ENCODE measurements around the gene CCKAR. TPM values are rescaled to one million over a fixed set of nuclear protein-coding genes. Genes with fewer than 3 reads are reported as not detected.

The CCKAR gene
- total and polyA plus RNA-seq, 2 donors: 0.26 TPM; not detected in 1

GRCh38 chr4:26462874-26463273 lies 27.4 kb downstream of the CCKAR start:
- Histone ChIP-seq H3K36me3 (ENCODE audit: insufficient read depth) (no peaks in the 10 kb centered on the region), H3K4me3 (ENCODE audit: low read depth, low read length) (no peak overlapping the region), H3K4me1 (ENCODE audit: insufficient read depth) (no peaks in the 10 kb centered on the region), H3K27ac (ENCODE audit: low read depth) (no peak overlapping the region)
- 25% methylated on average over 2 of the region's 2 CpGs for WGBS
- DNase-seq (ENCODE audit: extremely low spot score): no peak

- no peaks in the 10 kb centered on the region for H3K4me1 ChIP-seq (ENCODE audit: insufficient read depth)
- DNase-seq (ENCODE audit: extremely low spot score): no peak
- H3K27ac ChIP-seq (ENCODE audit: low read depth): no peak overlapping the region
- no peak overlapping the region for H3K4me3 ChIP-seq (ENCODE audit: low read depth, low read length)
- WGBS: 82% methylated on average over 13 of the region's 13 CpGs
- no peaks in the 10 kb centered on the region for H3K36me3 ChIP-seq (ENCODE audit: insufficient read depth)
These were observed 30.3 kb downstream of the CCKAR start for GRCh38 chr4:26459756-26460530.

- H3K4me3 ChIP-seq (ENCODE audit: low read depth, low read length): no peak overlapping the region
- no peak overlapping the region for H3K27ac ChIP-seq (ENCODE audit: low read depth)
These were observed 31.1 kb downstream of the CCKAR start for GRCh38 chr4:26459054-26459755.

GRCh38 chr4:26458157-26458561 lies 32.1 kb downstream of the CCKAR start:
- no peak overlapping the region for H3K4me3 ChIP-seq (ENCODE audit: low read depth, low read length)
- H3K4me1 ChIP-seq (ENCODE audit: insufficient read depth): no peaks in the 10 kb centered on the region
- 64% methylated on average over 7 of the region's 7 CpGs for WGBS
- H3K27ac ChIP-seq (ENCODE audit: low read depth): no peak overlapping the region
- no peaks in the 10 kb centered on the region for H3K36me3 ChIP-seq (ENCODE audit: insufficient read depth)
- no peak for DNase-seq (ENCODE audit: extremely low spot score)

More at GRCh38 chr4:26459054-26459755, 31.1 kb downstream of the CCKAR start:
- Histone ChIP-seq H3K4me1 (ENCODE audit: insufficient read depth) (no peaks in the 10 kb centered on the region), H3K36me3 (ENCODE audit: insufficient read depth) (no peaks in the 10 kb centered on the region)
- no peak for DNase-seq (ENCODE audit: extremely low spot score)
- 38% methylated on average over 19 of the region's 19 CpGs for WGBS

GRCh38 chr4:26457412-26457811 lies 32.9 kb downstream of the CCKAR start:
- 92% methylated on average over 6 of the region's 6 CpGs for WGBS
- H3K27ac ChIP-seq (ENCODE audit: low read depth): no peak overlapping the region

GRCh38 chr4:26455571-26455970 lies 34.7 kb downstream of the CCKAR start:
- H3K27ac ChIP-seq (ENCODE audit: low read depth): no peak overlapping the region
- H3K4me1 ChIP-seq (ENCODE audit: insufficient read depth): no peaks in the 10 kb centered on the region
- no peak overlapping the region for H3K4me3 ChIP-seq (ENCODE audit: low read depth, low read length)
- 93% methylated on average over 2 of the region's 2 CpGs for WGBS
- H3K36me3 ChIP-seq (ENCODE audit: insufficient read depth): no peaks in the 10 kb centered on the region
- DNase-seq (ENCODE audit: extremely low spot score): no peak

More at GRCh38 chr4:26457412-26457811, 32.9 kb downstream of the CCKAR start:
- Histone ChIP-seq H3K4me1 (ENCODE audit: insufficient read depth) (no peaks in the 10 kb centered on the region), H3K4me3 (ENCODE audit: low read depth, low read length) (no peak overlapping the region), H3K36me3 (ENCODE audit: insufficient read depth) (no peaks in the 10 kb centered on the region)
- no peak for DNase-seq (ENCODE audit: extremely low spot score)

GRCh38 chr4:26454961-26455360 lies 35.3 kb downstream of the CCKAR start:
- WGBS: 99% methylated on average over 3 of the region's 3 CpGs

GRCh38 chr4:26452565-26453531 lies 37.4 kb downstream of the CCKAR start:
- no peak overlapping the region for H3K4me3 ChIP-seq (ENCODE audit: low read depth, low read length)
- H3K36me3 ChIP-seq (ENCODE audit: insufficient read depth): no peaks in the 10 kb centered on the region
- no peaks in the 10 kb centered on the region for H3K4me1 ChIP-seq (ENCODE audit: insufficient read depth)
- DNase-seq (ENCODE audit: extremely low spot score): peak; percentile 41
- WGBS: 73% methylated on average over 15 of the region's 15 CpGs
- H3K27ac ChIP-seq (ENCODE audit: low read depth): no peak overlapping the region

More at GRCh38 chr4:26454961-26455360, 35.3 kb downstream of the CCKAR start:
- no peak overlapping the region for H3K27ac ChIP-seq (ENCODE audit: low read depth)
- DNase-seq (ENCODE audit: extremely low spot score): no peak
- H3K4me1 ChIP-seq (ENCODE audit: insufficient read depth): no peaks in the 10 kb centered on the region
- no peaks in the 10 kb centered on the region for H3K36me3 ChIP-seq (ENCODE audit: insufficient read depth)
- H3K4me3 ChIP-seq (ENCODE audit: low read depth, low read length): no peak overlapping the region

GRCh38 chr4:26451597-26451996 lies 38.7 kb downstream of the CCKAR start:
- H3K4me3 ChIP-seq (ENCODE audit: low read depth, low read length): no peak overlapping the region
- no peak for DNase-seq (ENCODE audit: extremely low spot score)
- WGBS: 75% methylated on average over 3 of the region's 3 CpGs
- H3K27ac ChIP-seq (ENCODE audit: low read depth): no peak overlapping the region
- no peaks in the 10 kb centered on the region for H3K4me1 ChIP-seq (ENCODE audit: insufficient read depth)
- no peaks in the 10 kb centered on the region for H3K36me3 ChIP-seq (ENCODE audit: insufficient read depth)

GRCh38 chr4:26450418-26450817 lies 39.9 kb downstream of the CCKAR start:
- DNase-seq (ENCODE audit: extremely low spot score): no peak
- Histone ChIP-seq H3K4me3 (ENCODE audit: low read depth, low read length) (no peak overlapping the region), H3K36me3 (ENCODE audit: insufficient read depth) (no peaks in the 10 kb centered on the region), H3K27ac (ENCODE audit: low read depth) (no peak overlapping the region), H3K4me1 (ENCODE audit: insufficient read depth) (no peaks in the 10 kb centered on the region)
- WGBS: 84% methylated on average over 5 of the region's 5 CpGs

GRCh38 chr4:26447378-26447777 lies 42.9 kb downstream of the CCKAR start:
- H3K4me1 ChIP-seq (ENCODE audit: insufficient read depth): no peaks in the 10 kb centered on the region
- no peak overlapping the region for H3K27ac ChIP-seq (ENCODE audit: low read depth)
- WGBS: 78% methylated on average over 5 of the region's 8 CpGs
- DNase-seq (ENCODE audit: extremely low spot score): no peak
- no peak overlapping the region for H3K4me3 ChIP-seq (ENCODE audit: low read depth, low read length)
- H3K36me3 ChIP-seq (ENCODE audit: insufficient read depth): no peaks in the 10 kb centered on the region

- Histone ChIP-seq H3K27ac (ENCODE audit: low read depth) (no peak overlapping the region), H3K4me3 (ENCODE audit: low read depth, low read length) (no peak overlapping the region), H3K4me1 (ENCODE audit: insufficient read depth) (no peaks in the 10 kb centered on the region), H3K36me3 (ENCODE audit: insufficient read depth) (no peaks in the 10 kb centered on the region)
- no peak for DNase-seq (ENCODE audit: extremely low spot score)
- 97% methylated on average over 5 of the region's 5 CpGs for WGBS
These were observed 48.5 kb downstream of the CCKAR start for GRCh38 chr4:26441771-26442170.

GRCh38 chr4:26441102-26441501 lies 49.2 kb downstream of the CCKAR start:
- Histone ChIP-seq H3K36me3 (ENCODE audit: insufficient read depth) (no peaks in the 10 kb centered on the region), H3K4me1 (ENCODE audit: insufficient read depth) (no peaks in the 10 kb centered on the region), H3K4me3 (ENCODE audit: low read depth, low read length) (no peak overlapping the region), H3K27ac (ENCODE audit: low read depth) (no peak overlapping the region)
- no peak for DNase-seq (ENCODE audit: extremely low spot score)
- 57% methylated on average over 7 of the region's 7 CpGs for WGBS

Data from urinary bladder (tissue), 4 donors.